Measurements from ENCODE around the gene DIPK1C.

DIPK1C gene

DNA sequence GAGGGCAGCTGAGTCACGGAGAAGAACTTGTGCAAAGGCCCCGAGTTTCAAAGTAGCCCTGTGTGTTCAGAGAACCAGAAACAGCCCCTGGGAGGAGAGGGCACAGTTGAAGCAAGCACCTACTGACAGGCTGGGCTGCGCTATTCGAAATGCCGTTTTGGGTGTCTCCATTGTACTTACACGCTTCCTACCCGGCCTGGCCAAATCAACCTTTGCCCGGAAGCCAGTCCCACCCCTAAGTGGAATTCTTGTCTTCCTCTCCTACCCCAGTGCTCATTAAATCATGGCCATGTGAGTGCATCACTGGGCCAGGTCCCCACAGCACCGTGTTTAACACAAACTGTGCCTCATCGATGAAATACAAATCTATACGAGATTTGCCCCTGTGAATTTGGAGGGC is 6.0 kb downstream of the DIPK1C start:
- DNase-seq (ENCODE audit: low spot score): no peak

DNA sequence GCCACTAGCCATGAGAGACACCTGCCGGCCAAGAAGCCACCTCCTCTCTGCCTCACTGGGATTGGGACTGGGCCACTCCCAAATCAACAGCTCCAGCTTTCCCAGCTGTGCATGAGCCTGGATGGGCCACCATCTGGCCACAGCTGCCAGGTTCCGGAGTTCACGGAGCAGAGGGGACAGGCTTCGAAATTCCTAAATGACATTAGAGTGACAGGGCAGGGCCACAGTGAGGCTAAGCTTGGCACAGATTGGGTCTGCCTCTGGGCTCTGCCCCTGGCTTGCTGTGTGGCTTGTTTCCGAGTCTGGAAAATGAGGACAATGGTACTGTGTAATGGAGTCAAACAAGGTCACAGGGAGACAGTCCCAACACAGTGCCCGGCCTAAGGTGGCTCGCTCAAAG is 6.5 kb downstream of the DIPK1C start:
- no peak for DNase-seq (ENCODE audit: low spot score)

DNA sequence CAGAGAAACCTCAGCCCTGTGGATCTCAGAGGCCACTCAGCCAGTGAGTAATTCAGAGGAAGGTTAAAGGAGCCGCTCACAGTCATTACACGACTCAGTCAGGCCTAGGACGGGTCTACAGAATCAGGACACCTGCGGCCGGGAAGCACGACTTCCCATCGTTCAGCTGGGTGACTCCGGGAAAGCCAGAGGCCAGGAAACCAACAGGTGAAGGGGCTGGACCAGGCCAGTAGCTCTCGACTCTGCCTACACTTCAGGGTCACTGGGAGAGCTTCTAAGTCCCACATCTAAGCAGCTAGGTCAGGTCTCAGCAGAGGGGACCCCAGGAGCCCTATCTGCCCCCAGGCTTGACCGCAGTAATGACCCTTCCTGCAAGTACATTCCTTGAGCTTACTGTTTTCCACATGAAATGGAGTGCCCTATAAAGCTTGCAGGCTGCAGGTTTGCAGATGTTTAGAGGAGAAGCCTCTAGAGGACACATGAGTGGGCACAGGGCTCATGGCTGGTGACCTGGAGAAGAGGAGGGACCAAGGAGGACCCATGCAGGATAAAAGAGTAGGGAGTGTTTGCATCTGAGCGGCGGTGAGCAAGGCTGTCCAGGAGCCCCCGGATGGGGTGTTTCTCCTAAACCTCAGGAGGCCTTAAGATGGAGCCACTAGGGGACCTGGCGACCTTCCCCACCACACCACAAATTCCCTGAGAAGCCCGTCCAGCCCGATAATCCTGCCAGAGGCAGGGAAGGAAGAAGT is 9.5 kb downstream of the DIPK1C start:
- no peak for DNase-seq (ENCODE audit: low spot score)

DNA sequence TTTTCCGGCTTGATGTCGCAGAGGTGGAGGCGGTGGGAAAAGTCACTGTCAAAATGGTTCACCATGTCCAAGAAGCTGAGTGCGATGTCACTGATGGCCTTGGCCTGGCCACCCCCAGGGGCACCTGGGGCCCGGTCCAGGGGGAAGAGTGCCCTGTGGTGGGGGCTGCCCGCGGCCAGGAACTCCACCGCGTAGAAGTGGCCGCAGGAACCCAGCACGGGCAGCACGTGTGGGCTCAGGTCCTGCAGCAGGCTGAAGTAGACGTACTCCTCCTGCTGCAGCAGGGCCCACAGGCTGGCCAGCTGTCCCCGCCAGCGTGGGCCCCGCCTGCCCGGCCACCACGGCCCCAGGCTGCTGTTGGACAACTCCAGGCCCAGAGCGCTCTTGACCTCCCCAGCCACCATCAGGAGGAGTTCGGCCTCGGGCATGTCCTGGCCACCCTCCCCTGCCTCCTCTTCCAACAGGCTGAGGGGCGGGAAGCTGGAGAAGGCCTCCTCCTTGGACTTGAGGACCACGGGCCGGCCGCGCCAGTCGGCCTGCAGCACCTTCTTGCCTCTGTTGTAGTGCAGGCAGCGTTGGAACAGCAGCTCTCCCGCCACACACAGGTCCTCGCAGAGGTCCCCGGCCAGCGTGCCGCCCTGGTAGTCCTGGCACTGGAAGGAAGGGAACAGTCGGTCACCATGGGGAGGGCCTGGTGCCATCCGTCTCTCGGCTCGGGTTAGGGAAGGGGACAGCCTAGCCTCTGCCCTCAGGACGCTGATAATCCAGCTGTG is 10.3 kb downstream of the DIPK1C start:
- DNase-seq (ENCODE audit: low spot score): no peak

DNA sequence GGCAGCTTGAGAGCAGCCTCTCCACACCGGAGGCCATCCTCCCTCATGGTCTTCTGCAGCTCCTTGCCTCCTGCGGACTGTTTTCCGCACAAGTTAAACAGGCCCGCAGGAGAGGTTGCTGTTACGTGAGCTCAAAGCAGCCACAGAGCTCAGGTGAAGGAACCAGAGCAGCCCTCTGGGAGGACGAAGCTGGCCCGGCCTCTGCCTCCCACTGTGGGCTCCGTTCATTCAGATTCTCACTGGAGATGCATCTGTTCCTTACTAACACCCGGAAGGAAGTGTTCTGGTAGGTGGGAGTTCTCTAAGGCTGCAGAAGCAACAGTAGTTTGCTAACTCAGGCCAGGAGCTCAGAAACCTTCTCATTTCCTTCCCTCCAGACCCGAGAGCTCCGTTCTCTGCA is 10.9 kb downstream of the DIPK1C start:
- DNase-seq (ENCODE audit: low spot score): no peak

DNA sequence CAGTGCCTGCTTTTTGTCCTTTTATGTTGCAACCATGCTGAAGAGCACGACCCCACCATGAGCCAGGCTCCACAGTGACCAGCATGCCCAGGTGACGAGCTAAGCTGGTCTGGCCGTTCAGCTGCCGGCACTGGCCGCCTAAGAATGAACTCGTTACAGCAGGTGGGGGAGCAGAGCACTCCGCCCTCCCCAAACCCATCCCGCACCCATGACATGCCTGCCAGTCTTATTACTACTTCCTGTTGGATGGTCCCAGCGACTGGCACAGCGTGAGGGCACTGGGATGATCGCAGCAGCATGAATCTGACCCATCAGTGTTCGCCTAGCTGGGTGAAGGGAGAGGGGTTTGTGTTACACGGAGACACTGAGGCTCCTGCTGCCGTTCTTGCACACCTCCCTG is 11.5 kb downstream of the DIPK1C start:
- no peak for DNase-seq (ENCODE audit: low spot score)

DNA sequence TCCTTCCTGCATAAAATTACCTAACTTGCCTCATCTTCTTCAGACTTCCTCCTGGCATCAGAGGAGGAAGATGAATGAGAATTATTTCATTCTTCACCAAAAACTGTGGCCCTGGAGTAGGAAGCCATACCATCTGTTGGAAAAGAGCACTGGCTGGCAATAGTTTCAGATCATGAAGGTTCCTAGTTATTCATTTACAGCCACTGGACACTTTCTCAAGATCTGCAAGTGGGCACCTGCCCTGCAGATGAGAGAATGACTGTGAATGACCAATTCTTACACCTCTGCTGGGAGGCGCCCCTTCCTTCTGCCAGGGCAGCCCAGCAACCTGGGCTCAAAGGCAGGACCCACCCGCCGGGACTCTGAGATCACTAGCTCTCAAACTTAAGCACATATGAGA is 13.0 kb downstream of the DIPK1C start:
- DNase-seq (ENCODE audit: low spot score): no peak

DNA sequence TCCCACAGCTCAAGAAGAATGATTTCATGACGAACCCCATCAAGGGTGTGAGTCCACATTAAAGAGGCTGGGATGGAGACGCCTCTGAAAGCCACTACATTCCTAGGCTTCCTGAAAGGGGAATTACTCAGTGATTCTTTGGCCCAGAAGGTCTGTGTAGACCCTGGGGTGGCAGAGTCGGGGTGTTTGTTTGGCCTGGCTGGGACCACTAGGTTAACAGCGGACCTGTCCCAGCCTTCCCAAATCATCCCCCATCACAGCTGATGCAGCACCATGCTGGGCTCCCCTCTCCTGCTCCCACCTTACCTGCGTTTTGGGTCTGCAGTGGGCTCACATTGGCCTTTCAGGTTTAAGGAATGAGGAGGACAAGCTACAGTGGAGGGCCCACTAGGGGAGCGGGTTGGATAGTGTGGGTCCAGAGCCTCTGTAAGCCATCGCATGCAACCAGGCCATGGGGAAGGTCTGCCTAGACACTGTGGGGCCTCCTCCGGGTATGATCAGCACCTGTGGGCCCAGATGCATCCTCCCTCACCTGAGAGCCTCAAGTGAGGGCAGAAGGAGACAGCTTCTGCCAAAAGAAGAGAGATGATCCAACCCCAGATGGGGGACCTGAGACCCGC is 16.2 kb downstream of the DIPK1C start:
- DNase-seq (ENCODE audit: low spot score): no peak

DNA sequence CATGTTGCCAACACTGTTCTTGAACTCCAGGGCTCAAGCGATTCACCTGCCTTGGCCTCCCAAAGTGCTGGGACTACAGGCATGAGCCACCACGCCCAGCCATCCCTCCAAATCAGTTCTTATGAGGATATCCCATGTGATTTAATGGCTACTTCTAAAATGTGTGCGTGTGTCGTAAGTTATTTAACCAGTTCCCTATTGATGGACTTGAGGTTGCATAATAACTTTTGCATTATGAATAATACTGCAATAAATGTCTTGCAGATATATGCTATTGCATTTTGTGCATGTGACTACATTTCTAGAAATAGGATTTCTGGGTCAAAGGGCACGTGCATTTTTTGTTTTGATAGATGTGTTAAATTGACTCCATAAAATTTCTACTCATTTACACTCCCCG is 19.0 kb downstream of the DIPK1C start:
- no peak for DNase-seq (ENCODE audit: low spot score)

DNA sequence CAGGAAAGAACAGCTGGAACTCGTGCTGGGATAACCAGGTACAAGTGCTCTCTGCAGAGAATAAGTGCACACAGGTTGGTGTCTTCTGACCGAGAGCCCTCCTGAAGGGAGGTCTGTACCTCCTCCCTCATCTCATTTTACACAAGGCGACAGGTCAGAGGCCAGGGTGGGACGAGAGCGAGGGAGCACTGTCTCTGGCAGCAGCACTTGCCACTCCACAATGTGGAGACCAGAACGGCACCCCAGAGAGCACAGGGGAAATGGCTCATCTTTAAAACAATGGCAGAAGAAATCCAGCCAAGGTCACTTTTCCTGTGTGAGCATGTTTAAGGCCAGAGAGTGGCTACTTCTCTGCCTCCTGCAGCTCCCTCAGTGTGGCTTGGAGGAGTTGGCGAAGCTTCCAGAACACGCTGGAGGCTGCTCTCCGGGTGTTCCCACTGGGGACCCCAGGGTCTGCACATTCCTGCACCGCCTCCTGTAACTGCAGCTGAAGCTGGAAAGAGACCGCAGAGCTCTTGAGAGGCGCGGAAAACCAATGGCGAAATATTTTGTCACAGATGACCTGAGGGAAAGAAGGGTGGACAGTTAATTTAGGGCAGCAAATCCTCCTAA is 20.8 kb downstream of the DIPK1C start:
- DNase-seq (ENCODE audit: low spot score): no peak

DNA sequence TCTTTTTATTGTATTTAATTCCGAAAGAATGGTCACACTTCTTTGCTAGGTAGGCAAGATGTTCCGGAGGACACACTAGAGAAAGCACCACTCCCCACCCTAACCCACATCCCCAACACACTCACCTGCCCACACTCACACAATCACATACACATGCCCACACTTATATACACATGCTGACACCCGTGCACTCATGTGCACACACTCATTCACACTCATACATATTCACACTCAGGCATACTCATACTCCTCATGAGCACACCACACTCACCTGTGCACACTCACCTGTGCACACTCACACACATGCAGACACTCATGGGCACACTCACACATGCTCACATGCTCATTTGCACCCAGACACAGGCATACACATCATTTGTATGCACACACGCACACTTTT is 21.4 kb downstream of the DIPK1C start:
- DNase-seq (ENCODE audit: low spot score): no peak

DNA sequence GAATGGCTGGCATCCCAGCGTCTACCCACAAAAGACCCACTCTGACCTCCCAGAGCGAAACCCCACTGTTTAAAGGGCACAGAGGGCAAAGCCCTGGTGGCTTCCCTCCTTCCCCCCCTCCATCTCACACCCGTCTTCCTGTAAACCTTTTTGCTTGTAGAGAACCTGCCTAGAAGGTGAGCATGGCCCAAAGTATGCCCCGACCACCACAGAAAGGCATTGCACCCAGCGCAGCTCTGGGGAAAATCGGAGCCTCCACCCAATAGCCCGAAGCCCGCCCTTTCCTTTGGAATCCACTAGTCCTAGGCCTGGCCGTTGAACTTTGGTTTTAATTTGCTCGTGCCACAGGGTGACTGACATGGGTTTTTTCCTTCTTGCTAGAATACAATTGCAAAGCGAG is 22.6 kb downstream of the DIPK1C start:
- DNase-seq (ENCODE audit: low spot score): no peak

DNA sequence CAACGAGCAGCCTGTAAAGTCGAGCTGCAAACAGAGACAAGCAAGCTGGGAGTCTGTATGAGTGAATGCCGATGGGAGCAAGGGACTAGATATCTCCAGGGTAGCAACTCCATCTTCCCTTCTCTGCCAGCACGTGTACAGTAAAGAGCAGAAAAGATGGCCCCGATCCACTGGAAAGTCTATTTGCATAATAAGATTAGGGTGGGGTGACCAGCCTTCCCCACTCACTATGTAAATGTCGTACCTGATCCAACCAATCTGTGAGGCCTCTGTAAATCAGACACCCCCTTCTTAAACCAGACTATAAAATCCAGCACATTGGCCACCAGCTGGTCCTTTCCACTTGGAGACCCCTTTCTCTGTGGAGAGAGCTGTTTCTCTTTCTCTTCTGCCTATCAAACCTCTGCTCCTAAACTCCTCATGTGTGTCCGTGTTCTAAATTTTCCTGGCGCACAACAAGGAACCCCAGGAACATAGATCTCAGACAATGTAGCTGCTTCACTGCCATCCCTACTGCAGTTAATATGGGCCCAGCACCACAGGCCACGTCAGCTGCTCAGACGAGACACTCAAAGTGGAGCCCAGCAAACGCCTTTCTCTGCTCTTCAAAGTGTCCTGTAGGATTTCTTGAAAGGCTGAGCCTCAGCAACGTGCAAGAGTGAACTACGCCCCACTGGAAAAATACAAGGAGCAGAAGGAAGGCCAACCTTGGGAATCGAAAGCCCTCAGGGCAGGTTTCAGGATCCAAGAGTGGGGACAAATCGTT is 26.1 kb downstream of the DIPK1C start:
- no peak for DNase-seq (ENCODE audit: low spot score)

DNA sequence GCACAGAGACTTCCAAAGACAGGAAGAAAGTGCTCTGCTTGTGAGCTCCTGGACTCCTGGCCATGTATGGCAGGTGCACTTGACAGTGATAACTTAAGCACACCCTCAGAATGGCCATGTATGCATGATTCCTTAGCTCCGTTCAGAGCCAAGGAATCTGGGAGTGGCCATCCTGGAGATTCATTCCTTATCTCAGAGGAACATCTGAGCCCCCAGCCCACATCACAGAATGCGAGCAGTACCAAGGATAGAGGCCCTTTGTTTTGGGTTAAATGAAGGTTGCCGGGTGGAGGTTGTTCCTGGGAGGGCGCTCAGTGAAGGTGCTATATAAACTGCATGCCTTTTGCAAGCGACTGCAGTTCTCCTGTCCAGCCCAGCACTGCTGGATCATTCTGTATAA is 26.9 kb downstream of the DIPK1C start:
- DNase-seq (ENCODE audit: low spot score): no peak

DNA sequence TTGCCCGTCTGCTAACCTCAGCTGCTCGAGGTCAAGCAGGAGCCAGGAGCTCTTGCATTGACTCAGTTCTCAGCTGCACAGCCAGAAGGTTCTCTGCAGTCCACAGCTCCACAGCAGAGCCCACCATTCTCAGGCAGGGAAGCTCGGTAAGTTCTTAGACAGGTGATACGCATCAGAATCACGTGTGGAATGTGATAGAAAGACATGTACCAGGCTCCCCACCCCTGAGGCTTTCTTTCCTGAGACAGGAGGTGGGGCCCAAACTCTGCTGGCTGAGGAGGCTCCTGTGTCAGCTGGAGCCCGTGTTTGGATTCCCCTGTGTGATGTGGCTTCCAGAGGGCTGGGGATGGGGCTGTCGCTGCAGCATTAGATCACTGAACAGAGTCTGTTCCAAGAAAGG is 28.0 kb downstream of the DIPK1C start:
- DNase-seq (ENCODE audit: low spot score): no peak

DNA sequence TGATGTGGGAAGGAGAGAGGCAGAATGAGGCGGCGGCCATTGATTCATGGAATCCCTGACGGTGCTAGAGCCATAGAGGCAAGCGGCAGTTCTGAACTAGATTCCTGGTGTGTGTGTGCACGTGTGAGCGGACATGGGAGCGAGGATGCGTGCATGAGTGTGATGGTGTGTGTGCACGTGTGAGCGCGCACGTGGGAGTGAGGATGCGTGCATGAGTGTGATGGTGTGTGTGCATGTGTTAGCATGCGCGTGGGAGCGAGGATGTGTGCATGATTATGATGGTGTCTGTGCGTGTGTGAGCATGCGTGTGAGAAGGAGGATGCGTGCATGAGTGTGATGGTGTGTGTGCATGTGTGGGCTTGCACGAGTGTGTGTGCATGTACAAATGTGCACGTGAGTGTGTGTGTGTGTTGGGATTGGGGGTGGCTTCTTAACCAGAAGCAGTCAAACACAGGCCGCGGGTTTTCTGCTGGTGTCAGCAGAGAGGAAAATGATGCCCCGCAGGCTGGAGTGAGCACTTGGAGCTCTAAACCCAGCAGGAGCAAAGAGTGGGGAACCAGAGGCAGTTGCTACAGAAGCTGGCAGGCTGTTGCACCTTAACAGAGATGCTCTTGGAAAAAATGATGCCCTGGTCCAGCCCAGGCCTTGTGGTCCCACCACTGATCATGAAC is 29.5 kb downstream of the DIPK1C start:
- no peak for DNase-seq (ENCODE audit: low spot score)

DNA sequence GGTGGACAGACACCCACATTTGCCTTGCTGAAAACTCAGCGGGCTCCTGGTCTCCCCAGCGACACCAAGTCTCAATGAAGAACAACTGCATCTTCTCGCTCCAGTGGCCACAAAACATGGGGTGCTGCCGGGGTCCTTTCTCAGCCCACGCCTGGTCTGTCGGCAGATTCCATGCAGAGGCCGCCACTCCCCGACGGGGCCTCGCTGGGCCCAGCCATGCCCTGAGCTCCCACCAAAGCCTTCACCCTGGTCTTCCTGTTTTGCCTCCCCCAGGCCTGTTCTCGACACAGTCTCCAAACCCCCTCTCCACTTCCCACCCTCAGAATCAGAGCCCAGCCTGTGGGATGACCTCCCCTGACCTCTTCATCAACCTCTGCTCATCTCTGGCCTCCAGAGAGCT is 31.2 kb downstream of the DIPK1C start:
- DNase-seq (ENCODE audit: low spot score): no peak

DNA sequence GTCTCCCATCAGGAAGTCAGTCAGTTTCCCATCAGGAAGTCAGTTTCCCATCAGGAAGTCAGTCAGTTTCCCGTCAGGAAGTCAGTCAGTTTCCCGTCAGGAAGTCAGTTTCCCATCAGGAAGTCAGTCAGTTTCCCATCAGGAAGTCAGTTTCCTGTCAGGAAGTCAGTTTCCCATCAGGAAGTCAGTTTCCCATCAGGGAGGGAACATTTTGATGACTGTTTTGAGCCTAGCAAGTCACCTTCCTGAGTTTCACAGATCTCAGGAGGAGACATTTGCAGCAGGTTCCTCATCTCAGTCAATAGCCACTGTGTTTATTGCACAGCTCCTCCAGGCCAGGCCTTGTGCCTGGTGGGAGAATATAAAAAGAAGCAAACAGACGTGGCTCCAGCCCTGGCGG is 31.9 kb downstream of the DIPK1C start:
- no peak for DNase-seq (ENCODE audit: low spot score)

DNA sequence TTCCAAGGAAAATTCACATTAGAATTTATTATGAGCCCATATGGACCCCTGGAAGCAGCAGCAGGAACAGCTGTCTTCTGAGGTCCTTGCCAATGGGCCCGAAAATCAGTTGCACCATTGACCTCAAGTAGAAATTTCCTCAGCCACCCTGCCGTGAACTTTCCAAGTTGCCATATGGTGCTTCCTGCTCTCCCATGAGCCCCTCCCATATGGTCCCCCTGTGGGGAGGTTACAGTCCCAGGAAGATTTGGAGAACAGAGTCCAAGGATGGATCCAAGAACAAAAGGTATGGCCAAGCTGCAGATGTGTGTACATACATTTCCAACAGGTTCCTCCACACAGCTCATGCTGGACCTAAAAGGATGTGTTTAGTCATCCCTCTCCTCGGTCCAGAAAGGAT is 34.6 kb downstream of the DIPK1C start:
- no peak for DNase-seq (ENCODE audit: low spot score)

DNA sequence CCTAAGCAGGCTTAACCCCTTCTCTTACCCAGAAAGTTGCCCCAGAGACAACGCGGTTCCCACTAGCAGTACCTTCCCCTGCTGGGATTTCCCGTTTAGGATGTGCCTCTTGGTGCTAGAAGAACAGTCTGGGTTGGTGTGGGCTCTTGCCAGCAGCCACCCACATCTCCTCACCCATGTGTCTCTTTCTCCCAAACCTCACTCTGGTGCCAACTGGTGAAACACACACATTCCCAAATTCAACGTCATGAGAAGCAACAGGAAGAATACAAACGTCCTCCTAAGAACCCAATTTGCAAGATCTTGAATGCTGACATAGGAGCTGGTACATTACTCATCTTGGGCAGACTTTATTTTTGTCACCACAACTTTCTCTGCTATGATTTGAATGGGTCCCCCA is 36.2 kb downstream of the DIPK1C start:
- no peak for DNase-seq (ENCODE audit: low spot score)

DNA sequence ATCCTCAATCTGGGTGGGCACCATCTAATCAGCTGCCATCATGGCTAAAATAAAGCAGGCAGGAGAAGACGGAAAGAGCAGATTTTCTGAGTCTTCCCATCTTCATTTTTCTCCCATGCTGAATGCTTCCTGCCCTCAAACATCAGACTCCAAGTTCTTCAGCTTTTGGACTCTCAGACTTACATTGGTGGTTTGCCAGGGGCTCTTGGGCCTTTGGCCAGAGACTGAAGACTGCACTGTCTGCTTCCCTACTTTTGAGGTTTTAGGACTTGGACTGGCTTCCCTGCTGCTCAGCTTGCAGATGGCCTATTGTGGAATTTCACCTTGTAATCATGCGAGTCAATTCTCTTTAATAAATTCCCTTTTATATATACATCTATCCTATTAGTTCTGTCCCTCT is 36.6 kb downstream of the DIPK1C start:
- DNase-seq (ENCODE audit: low spot score): no peak

DNA sequence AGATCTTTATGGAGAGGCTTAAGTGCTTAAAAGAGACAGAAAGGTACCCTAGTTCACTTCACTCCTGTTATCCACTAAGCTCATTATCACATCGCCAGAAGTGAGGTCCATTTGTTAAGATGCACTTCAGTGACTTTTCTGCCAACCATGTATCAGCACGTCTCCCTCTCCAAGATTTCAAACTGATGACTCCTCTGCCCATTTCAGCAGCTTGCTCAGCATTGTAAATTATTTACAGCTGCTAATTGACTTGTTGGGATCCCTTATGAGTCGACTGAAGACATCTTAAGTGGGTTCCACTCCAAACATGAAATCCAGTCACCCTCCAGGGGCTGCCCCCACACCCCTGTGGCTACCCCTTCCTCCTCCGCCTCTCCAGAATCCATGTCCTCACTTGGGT is 37.3 kb downstream of the DIPK1C start:
- DNase-seq (ENCODE audit: low spot score): no peak
